ENCODE results near the gene LSS. TPM values are rescaled to one million over a fixed set of nuclear protein-coding genes. Genes with fewer than 3 reads are reported as not detected.
A peak's percentile ranks its signal among the peaks of the same experiment; 100 is the strongest.

LSS gene
- total RNA-seq, result 100 to 1,000 TPM in 3 of 4 donors, 10 to 100 TPM in 1; 55.5 to 131 (median 115) TPM

- H3K4me1 ChIP-seq, result peaks cover 20 to 54% (median 28%) of the 10 kb centered on the region in 3 donors
- H3K27me3 ChIP-seq, result no peaks in the 10 kb centered on the region
- intact Hi-C loops (cut with DNase I), result loop anchor here (10.0 kb wide), 1 partner anchor 96 kb away; the partner anchor contains the start of genes C21orf58 and PCNT
- peak; percentile 92 for DNase-seq
- H3K27ac ChIP-seq, result peak within 1 kb of the TSS; percentile 83 to 96 (median 94)
- no peaks in the 10 kb centered on the region for H3K9me3 ChIP-seq
- H3K4me3 ChIP-seq, result peak within 1 kb of the TSS; percentile 67 to 98 (median 75)
- WGBS, 2 donors, result 0 to 1% methylated on average over 3 to 19 of the region's 77 CpGs
- peak in 2 of 4 donors; percentile 52 to 85 for TF ChIP-seq POLR2A (IDR thresholded peaks at IDR 0.05)
- TF ChIP-seq CTCF (IDR thresholded peaks at IDR 0.05), result no peak
- peaks cover 0 to 29% (median 0%) of the 10 kb centered on the region in 3 donors for H3K36me3 ChIP-seq
Measured at GRCh38 chr21:46228345-46229051, at the start of gene LSS. Gene LSS (minus strand): TSS chr21:46228774. CDS start chr21:46228745, 29 bp downstream.

- WGBS, 2 donors, result 90 to 93% methylated on average over 11 of the region's 11 CpGs
Measured at GRCh38 chr21:46274797-46275390, 46.3 kb upstream of the LSS start.

GRCh38 chr21:46273341-46273740 is 44.8 kb upstream of the LSS start:
- 94 to 95% methylated on average over 6 to 13 of the region's 14 CpGs for WGBS, 2 donors
- no peak overlapping the region for H3K27ac ChIP-seq
- no peaks in the 10 kb centered on the region for H3K4me1 ChIP-seq
- H3K36me3 ChIP-seq, result peaks cover 55 to 100% (median 75%) of the 10 kb centered on the region in 3 donors
- no peaks in the 10 kb centered on the region for H3K9me3 ChIP-seq
- no peak overlapping the region for H3K4me3 ChIP-seq
- TF ChIP-seq CTCF (IDR thresholded peaks at IDR 0.05), result no peak
- TF ChIP-seq POLR2A (IDR thresholded peaks at IDR 0.05), result no peak
- no peaks in the 10 kb centered on the region for H3K27me3 ChIP-seq
- DNase-seq, result no peak
- intact Hi-C loops (cut with DNase I), result no loop called here

More at GRCh38 chr21:46274797-46275390, 46.3 kb upstream of the LSS start:
- no peak for DNase-seq
- no peak overlapping the region for H3K4me3 ChIP-seq
- peaks cover 50 to 100% (median 77%) of the 10 kb centered on the region in 3 donors for H3K36me3 ChIP-seq
- no peaks in the 10 kb centered on the region for H3K4me1 ChIP-seq
- no peak overlapping the region for H3K27ac ChIP-seq
- intact Hi-C loops (cut with DNase I), result no loop called here
- no peaks in the 10 kb centered on the region for H3K27me3 ChIP-seq
- no peaks in the 10 kb centered on the region for H3K9me3 ChIP-seq
- no peak for TF ChIP-seq CTCF (IDR thresholded peaks at IDR 0.05)
- no peak for TF ChIP-seq POLR2A (IDR thresholded peaks at IDR 0.05)

- intact Hi-C loops (cut with DNase I), result no loop called here
- Histone ChIP-seq H3K4me1 (no peaks in the 10 kb centered on the region), H3K9me3 (no peaks in the 10 kb centered on the region), H3K27me3 (no peaks in the 10 kb centered on the region), H3K4me3 (no peak overlapping the region), H3K36me3 (peaks cover 74 to 100% (median 85%) of the 10 kb centered on the region in 3 donors), H3K27ac (no peak overlapping the region)
- whole genome bisulfite sequencing, 2 donors, result 95 to 100% methylated on average over 1 to 3 of the region's 10 CpGs
- no peak for DNase-seq
- TF ChIP-seq POLR2A (IDR thresholded peaks at IDR 0.05) (no peak), CTCF (IDR thresholded peaks at IDR 0.05) (no peak)
Measured at GRCh38 chr21:46269466-46269865, 40.9 kb upstream of the LSS start.

GRCh38 chr21:46268371-46268770 is 39.8 kb upstream of the LSS start:
- Histone ChIP-seq H3K9me3 (no peaks in the 10 kb centered on the region), H3K4me1 (no peaks in the 10 kb centered on the region), H3K27me3 (no peaks in the 10 kb centered on the region), H3K27ac (no peak overlapping the region), H3K4me3 (no peak overlapping the region), H3K36me3 (peaks cover 70 to 100% (median 81%) of the 10 kb centered on the region in 3 donors)
- intact Hi-C loops (cut with DNase I), result no loop called here
- DNase-seq, result no peak
- WGBS, 2 donors, result 89 to 90% methylated on average over 4 to 13 of the region's 13 CpGs
- TF ChIP-seq CTCF (IDR thresholded peaks at IDR 0.05) (no peak), POLR2A (IDR thresholded peaks at IDR 0.05) (no peak)
